NCI-H2196 treated with DMSO at 0.1 percent for 48 hours (cell line): ENCODE results near the gene PARD3.

ENCODE experiments used
- DNase-seq: peaks from one replicate; lab custom pipeline; 2025; ENCODE audit not compliant: unreplicated experiment; lab: John Stamatoyannopoulos, UW

PARD3 gene

GRCh38 chr10:34121125-34121753, 693.9 kb downstream of the PARD3 start:
- DNase-seq = no peak

- no peak for DNase-seq
Observed at GRCh38 chr10:34119456-34119855, 695.6 kb downstream of the PARD3 start.

DNA sequence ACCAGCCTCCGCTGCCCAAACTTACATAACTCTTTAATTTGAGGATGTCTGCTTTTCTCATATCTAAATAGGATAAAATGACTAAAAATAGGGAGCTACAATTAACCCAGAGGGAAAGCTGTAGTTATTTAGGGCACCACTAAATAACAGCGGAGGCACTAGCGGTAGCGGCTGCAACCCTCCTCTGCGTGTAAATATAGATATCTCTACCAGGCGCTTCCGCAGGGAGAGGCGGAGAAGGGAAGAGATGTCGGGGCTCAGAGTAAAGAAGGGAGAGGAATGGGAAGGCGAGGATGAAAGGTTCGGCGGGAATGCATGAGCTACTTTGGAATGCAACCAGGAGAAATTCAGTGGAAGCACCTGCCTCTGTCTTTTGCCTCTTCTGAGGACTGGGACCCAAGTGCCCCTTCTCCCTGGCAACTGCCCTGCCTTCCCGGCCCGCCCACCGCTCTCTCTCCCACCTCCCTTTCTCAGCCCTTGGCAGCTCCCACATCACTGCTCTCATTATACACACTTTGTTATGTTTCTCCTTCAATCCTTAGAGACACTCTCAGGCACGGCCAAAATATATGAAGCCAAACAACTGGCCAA, 698.3 kb downstream of the PARD3 start:
- DNase-seq = no peak

DNA sequence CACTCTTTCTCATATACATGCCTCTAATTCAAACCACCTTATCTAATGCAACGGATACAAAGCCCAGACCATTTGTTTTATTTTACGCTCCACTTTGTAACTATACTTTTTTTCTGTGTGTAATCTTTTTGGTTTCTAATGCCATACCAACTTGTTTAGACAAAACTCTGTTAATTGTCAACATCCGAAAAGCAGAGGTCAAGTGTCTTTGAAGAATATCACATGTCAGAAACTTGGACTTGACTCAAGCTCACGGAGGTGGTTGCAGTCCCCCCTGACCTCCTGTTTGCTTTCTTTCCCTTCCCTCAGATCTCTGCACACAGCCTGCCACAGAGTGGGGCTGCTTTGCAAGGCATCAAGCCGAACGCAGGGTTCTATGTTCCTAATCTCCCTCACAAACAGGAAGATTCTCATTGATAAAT, 698.9 kb downstream of the PARD3 start:
- DNase-seq = peak; percentile 33

DNA sequence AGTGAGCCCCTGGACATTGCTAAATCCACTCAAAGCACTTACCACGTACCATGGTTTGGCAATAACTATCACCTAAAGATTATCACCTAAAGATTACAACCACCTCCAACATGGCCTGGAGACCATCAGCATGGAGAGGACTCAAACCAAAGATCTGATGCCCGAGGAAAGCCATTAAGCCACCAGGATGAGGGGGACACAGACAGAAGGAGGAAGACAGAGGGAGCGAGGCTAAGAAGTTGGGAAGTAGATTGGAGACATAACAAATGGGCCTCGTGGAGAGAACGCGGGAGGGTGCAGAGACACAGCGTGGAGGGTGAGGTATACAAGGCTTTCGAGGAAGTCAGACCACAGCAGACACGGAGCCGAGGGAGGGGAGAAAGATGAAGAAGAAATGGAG, 700.2 kb downstream of the PARD3 start:
- DNase-seq = no peak

DNA sequence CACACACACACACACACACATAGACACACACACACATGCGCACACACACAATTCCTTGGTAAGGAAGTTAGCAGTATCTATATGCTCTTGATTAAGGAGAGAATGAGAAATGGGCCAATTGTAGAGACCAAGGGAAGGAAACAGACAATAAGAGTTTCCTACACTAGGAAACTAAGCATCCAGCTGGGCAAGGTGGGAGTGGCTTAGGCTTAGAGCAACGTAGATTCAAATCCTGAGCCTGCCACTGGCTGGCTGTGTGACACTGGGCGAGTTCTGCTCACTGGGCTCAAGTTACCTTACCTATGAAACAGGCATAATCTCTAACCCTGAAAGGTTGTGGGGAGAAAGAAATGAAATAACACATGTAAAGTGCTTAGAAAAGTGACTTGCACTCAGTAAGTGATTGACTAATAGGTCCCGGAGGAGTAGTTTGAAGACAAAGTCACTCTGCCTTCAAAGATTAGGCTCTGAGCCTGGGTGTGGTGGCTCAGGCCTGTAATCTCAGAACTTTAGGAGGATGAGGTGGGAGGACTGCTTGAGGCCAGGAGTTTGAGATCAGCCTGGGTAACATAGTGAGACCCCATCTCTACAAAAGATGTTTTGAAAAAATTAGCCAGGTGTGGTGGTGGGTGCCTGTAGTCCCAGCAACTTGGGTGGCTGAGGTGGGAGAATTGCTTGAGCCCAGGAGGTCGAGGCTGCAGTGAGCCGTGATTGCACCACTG, 701.4 kb downstream of the PARD3 start:
- DNase-seq = no peak

DNA sequence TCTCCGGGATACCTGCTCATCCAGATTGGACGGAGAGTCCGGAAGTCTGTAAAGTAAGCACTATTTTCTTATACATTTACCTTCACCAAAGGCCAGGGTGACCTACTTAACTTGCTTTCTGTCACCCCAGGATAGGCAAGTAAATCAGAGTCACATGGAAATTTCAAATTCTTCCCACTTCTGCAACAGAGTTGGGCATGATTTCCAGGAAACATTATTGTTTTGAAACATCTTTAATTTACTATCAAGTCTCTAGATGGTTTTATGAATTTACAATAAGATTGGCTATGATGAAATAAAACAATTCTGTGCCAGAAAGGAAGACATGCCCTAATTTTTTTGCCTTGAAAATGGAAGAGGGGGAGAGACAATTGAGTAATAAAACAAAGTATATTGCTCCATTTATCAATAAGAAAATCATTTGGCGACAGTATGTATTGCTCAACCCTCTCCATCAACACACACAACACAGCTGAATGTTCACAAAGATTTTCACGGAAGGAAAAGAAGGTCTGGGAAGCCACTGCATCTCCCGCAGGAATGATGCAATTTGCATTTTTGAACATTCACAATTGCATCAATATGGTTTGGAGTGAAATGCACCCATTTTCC, 702.8 kb downstream of the PARD3 start:
- DNase-seq = no peak

- DNase-seq = no peak
Observed at GRCh38 chr10:34111179-34111578, 703.9 kb downstream of the PARD3 start.

- DNase-seq = no peak
Observed at GRCh38 chr10:34109952-34110702, 705.0 kb downstream of the PARD3 start.

- no peak for DNase-seq
Observed at GRCh38 chr10:34109495-34109894, 705.6 kb downstream of the PARD3 start.

DNA sequence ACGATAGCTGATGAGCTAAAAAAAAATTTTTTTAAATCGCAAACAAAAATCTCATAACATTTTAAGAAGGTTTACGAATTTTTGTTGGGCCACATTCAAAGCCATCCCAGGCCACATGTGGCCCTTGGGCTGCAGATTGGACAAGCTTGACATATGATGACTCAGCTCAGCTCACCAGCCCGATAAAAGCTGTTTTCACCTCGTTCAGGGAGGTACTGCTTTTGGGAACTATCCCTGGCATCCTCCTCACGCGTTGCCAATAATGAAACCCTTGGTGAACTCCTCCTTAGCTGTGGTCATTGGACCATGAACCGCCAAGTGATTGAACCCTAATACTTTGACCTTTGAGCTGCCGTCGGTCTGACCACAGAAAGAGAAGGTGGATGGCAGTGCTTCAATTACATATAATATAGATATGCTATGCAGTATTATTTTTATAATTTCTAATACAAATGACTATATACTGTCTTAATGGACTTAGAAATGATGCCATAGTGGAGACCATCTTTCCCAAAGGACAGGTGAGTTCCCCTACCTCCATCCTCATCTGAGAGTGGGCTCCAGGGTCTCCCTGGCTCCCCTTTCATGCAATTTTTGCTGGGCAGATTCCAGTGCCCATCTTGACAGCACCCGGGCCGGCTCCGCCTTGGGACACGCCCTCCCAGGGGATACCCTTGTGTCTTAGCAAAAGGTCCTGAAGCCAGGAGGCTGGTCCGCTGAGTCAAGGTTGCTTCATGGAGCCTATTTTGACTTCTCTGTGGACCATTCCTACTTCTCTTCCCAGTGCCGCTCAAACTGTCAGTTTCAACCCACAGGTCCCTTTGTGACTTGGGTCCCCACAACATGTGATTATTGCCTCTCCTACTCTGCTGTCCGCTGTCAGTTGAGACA, 707.2 kb downstream of the PARD3 start:
- DNase-seq = no peak

DNA sequence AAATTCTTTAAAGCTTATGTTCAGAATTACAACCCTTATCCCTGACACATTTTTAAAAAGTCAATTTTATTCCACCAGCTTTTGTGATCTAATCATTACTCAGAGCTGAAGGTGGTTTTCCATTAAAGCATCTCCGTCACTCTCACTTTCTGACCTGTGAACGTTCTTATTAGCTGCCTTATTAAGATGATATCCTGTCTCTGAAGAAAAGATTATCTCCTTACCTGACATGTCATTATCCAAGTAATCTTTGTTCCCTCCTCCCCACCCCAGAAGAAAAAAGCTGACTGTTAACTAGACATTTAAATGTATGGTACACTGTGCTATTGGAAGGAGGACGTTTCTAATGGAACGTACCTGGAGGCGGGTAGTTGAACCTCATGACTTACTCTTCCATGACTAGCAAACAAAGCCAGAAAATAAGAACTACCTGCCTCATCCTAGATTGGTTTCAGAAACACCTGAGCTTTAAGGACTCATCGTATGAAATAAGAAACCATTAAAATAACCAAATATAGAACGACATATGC, 708.7 kb downstream of the PARD3 start:
- no peak for DNase-seq

DNA sequence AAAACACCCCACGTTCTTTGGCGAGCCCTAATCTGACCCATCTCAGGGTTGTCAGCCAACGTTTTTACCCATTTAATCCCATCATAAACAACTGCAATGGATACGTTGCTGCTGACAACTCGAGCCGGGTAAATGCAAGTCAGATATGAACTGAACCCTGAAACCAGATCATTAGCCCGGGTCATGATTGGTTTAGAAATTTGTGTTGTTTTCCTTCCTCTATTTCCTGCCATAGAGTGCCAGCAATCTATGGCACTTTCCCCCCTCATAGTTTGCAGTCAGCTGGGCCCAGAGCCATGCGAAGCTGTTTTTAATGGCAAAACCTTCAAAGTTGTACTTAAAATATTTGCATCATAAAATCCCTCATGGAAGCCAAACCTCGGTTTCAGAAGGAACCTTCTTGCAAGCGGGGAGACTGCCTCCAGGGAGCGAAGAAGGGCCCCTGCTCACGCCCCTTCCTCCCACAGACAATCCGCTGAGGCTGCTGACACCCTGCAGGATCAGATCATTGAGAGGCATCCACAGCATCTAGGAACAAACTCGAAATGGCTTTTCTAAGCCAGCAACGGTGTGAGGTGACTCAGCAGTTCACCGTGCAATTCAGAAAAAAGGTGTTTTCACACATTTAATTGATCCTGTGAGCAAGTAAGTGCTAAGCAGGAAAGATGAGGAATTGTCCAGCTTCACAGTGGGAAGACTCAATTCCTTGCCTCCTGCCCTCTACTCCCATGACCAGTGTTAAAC, 710.1 kb downstream of the PARD3 start:
- no peak for DNase-seq

DNA sequence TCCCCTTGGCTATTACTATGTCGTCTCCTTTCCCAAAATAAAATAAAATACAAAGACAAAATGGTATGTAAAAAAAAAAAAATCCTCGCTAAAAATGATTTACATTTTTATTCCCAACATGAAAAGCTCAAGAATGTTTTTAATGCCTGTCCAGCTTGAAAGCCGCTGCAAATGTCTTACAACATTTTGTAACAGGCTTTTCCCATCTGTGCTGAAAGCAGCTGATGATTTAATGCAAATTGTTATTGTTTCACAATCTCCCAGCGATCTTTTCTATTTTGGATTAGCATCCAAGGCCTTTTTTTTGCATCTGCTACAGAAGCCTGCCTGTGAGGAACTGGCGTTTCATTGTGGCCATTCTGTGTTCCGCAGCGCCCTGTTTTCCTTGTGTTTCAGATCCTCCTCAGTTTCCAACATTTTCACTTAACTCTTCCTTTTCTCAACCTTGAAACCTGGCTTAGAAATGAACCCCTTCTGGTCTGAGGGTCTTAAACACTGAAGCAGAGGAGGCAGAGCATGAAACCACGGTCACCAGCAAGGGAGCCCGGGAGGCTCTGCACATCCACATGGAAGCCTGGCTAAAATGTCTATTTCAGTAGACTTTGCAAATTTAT, 712.1 kb downstream of the PARD3 start:
- DNase-seq = no peak

DNA sequence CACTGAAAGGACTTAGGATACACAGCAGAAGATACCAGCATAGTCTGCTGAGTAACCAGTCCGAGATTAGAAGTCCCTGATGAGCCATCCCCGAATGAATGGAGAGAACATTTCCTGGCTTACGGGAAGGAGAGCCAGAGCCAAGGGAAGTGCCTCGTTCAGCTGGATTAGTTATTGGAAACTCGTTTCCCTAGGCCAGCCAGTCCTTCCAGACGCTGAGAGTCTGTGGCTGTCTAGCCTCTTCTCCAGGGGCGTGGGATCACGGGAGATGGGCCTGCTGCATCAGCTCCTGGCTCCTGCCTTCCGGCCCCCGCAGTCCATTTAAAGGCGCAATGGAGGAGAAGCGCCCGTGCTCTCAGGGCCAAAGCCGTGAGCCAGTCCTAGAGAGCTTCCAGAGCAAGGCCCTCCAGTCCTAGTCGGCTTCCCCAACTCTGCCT, 712.8 kb downstream of the PARD3 start:
- no peak for DNase-seq

DNA sequence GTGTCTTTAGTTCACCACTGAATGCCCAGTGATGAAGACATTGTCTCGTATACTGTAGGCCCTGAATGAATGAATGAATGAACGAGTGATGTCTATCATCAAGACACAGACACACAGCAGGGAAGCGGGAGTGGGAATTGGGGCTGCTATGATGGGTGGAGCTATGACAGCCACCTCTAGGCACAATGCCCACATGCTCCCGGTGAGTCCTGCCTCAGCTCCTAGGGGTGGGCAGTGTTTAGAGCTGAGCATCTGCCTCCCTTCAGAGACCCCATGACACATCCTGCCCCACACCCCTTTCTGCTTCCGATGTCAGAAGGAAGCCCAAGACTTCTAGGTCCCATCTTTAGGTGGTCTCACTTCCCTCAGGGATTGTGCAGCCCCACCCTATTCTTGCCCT, 714.1 kb downstream of the PARD3 start:
- no peak for DNase-seq

DNA sequence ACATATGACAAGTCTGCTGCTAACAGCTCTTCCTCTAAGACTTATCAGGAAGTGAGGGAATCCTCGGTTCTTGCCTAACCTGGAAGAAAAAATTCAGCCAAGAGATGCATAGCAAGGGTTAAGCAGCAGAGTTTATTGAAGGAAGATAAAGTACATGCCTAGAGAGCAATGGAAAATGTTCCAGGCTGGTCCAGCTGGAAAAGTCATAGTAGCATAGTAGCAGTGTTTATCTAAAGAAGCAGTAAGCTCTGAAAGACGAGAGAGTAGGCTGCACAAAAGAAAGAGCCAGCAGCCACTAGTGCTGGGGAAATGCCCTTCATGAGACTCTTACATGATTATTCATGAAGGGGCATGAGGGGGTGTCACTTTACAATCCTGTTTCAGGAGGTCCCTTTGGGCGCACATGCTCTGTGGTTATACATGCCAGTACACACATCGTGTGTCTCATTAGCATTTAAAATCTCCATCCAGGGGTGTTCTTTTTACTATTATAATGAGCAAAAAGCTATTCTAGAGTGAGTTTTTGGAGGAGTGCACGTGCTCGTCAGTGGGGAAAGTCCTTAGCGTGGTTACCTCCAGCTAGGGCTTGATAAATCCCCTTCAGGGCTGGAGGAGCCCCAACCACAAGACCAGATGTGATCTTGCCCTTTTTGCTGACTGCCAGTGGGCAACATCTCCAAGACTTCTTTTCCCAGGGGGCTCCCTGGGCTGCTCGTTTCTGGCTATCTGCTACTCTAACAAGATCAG, 716.1 kb downstream of the PARD3 start:
- DNase-seq = no peak

GRCh38 chr10:34097682-34098081, 717.4 kb downstream of the PARD3 start:
- DNase-seq = no peak
